GM12878 (cell line): ENCODE measurements around the gene RASAL2. TPM values are rescaled to one million over a fixed set of nuclear protein-coding genes. Genes with fewer than 3 reads are reported as not detected.

Source experiments
- ATAC-seq: fragments of 200-7000 bp; cut with Tn5 transposase; 3 replicates; pipeline ENCODE4 v1.9.1; 2020; ENCODE audit warnings: mild to moderate bottlenecking, moderate library complexity
- BruUV-seq: library from RNA; stranded (reverse); fragments of 400-500 nt; replicated peaks from 2 replicates; lab custom pipeline; 2021; lab: Mats Ljungman, UMichigan
- CTCF ChIA-PET: fragments of 300-600 bp; sonication (Branson Sonifier 250); formaldehyde crosslinking; extraction: SDS; loops from one replicate; lab custom pipeline; 2021; ENCODE audit warnings: inconsistent platforms; lab: Yijun Ruan, JAX
- POLR2A ChIA-PET: fragments of 350-600 bp; formaldehyde crosslinking; extraction: SDS; loops from one replicate; lab custom pipeline; 2021; ENCODE audit warnings: inconsistent platforms; lab: Charles Lee
- RAD21 ChIA-PET: fragments of 300-600 bp; sonication (Branson Sonifier 250); formaldehyde crosslinking; loops from one replicate; lab custom pipeline; 2023; ENCODE audit warnings: antibody characterized with exemption; ENCODE audit not compliant: unreplicated experiment; lab: Charles Lee
- SMC1A ChIA-PET: fragments of 300-600 bp; sonication (Branson Sonifier 250); formaldehyde crosslinking; loops from one replicate; lab custom pipeline; 2023; ENCODE audit not compliant: unreplicated experiment, uncharacterized antibody; lab: Charles Lee
- DNase-seq: peaks from one replicate; pipeline ENCODE4 v3.0.0-alpha.2; 2011; ENCODE audit warnings: low read depth, low spot score
- FAIRE-seq: peaks from 3 replicates; lab custom pipeline; 2011; peaks lifted over from hg19 to GRCh38; lab: Jason Lieb, UNC
- H2AFZ ChIP-seq: 2 replicates; pipeline ENCODE4 v1.6.0; 2011; ENCODE audit warnings: low read depth, low read length, control low read depth; ENCODE audit not compliant: control insufficient read depth
- H3K27ac ChIP-seq: 2 replicates; pipeline ENCODE4 v1.5.1; 2011; ENCODE audit warnings: control low read depth; ENCODE audit not compliant: control insufficient read depth, insufficient read depth
- H3K27me3 ChIP-seq, 2 experiments: replicated peaks in 1 of 2; 2 replicates each; pipeline versions ENCODE4 v1.6.0 to v1.6.1; 2011; ENCODE audit warnings: low read length in 1 of 2; ENCODE audit not compliant: control insufficient read depth in 2 of 2, insufficient read depth in 2 of 2
- H3K36me3 ChIP-seq, 2 experiments: 2 replicates each; pipeline ENCODE4 v1.5.1; 2011; ENCODE audit warnings: low read length in 1 of 2; ENCODE audit not compliant: control insufficient read depth in 2 of 2, insufficient read depth in 2 of 2
- H3K4me1 ChIP-seq: 2 replicates; pipeline ENCODE4 v1.6.1; 2011; ENCODE audit warnings: mild to moderate bottlenecking, low read length, moderate library complexity, mixed read lengths; ENCODE audit not compliant: control insufficient read depth, insufficient read depth
- H3K4me2 ChIP-seq: 2 replicates; pipeline ENCODE4 v1.6.0; 2011; ENCODE audit warnings: control low read depth; ENCODE audit not compliant: control insufficient read depth, insufficient read depth
- H3K4me3 ChIP-seq: fragments of 200-600 bp; sonication (generic); 2 replicates; pipeline ENCODE4 v1.5.1; 2016
- H3K79me2 ChIP-seq: 2 replicates; pipeline ENCODE4 v1.6.0; 2011; ENCODE audit warnings: low read length; ENCODE audit not compliant: control insufficient read depth, insufficient read depth
- H3K9ac ChIP-seq: 2 replicates; pipeline ENCODE4 v1.8.0; 2011; ENCODE audit warnings: low read length, control low read depth, mixed read lengths; ENCODE audit not compliant: control insufficient read depth, insufficient read depth
- H3K9me3 ChIP-seq: replicated peaks from 3 replicates; pipeline ENCODE4 v1.5.1; 2011; ENCODE audit warnings: mild to moderate bottlenecking, low read length; ENCODE audit not compliant: control insufficient read depth, insufficient read depth
- H4K20me1 ChIP-seq: 2 replicates; pipeline ENCODE4 v1.6.0; 2011; ENCODE audit not compliant: control insufficient read depth, insufficient read depth
- BMI1 ChIP-seq: fragments of 450-650 bp; IDR thresholded peaks from 2 replicates; pipeline ENCODE4 v1.6.1; 2016; ENCODE audit warnings: mild to moderate bottlenecking, moderate library complexity, borderline replicate concordance
- BRCA1 ChIP-seq: IDR thresholded peaks from 2 replicates; pipeline ENCODE4 v1.6.1; 2011; ENCODE audit warnings: low read depth, low read length, improper control_type of control experiment
- CBX3 ChIP-seq: fragments of 200-600 bp; sonication (generic); IDR thresholded peaks from 2 replicates; pipeline ENCODE4 v1.6.1; 2016; ENCODE audit warnings: low read depth, borderline replicate concordance
- CHD1 ChIP-seq: IDR thresholded peaks from 2 replicates; pipeline ENCODE4 v1.6.1; 2012; ENCODE audit warnings: low read depth, low read length, improper control_type of control experiment
- HSF1 ChIP-seq: fragments of 150-350 bp; IDR thresholded peaks from 2 replicates; pipeline ENCODE4 v1.6.1; 2014; ENCODE audit warnings: mild to moderate bottlenecking, low read depth, low read length
- MTA3 ChIP-seq: IDR thresholded peaks from 2 replicates; pipeline ENCODE4 v1.6.1; 2012; ENCODE audit warnings: low read length, inconsistent platforms, borderline replicate concordance
- NFYB ChIP-seq: IDR thresholded peaks from 2 replicates; pipeline ENCODE4 v1.6.1; 2011; ENCODE audit warnings: low read depth, mild to moderate bottlenecking, low read length, improper control_type of control experiment, moderate library complexity; ENCODE audit not compliant: insufficient read depth
- NR2C1 ChIP-seq: fragments of 450-650 bp; IDR thresholded peaks from 2 replicates; pipeline ENCODE4 v1.6.1; 2017; ENCODE audit warnings: antibody characterized with exemption, mild to moderate bottlenecking, moderate library complexity
- NRF1 ChIP-seq: conservative IDR thresholded peaks from 2 replicates; pipeline ENCODE4 v1.6.1; 2011; ENCODE audit warnings: mild to moderate bottlenecking, low read depth, low read length, improper control_type of control experiment
- PBX3 ChIP-seq: IDR thresholded peaks from 2 replicates; pipeline ENCODE4 v1.6.1; 2011; ENCODE audit warnings: mild to moderate bottlenecking, low read depth, low read length, moderate library complexity; ENCODE audit not compliant: insufficient replicate concordance
- POLR2AphosphoS5 ChIP-seq: IDR thresholded peaks from 2 replicates; pipeline ENCODE4 v1.6.1; 2011; ENCODE audit warnings: mild to moderate bottlenecking, low read length, inconsistent platforms
- RAD21 ChIP-seq: IDR thresholded peaks from 2 replicates; pipeline ENCODE4 v1.6.1; 2011; ENCODE audit warnings: mild to moderate bottlenecking, low read depth, low read length, moderate library complexity; ENCODE audit not compliant: insufficient read depth
- WGBS: methylation state at CpG from one replicate; pipeline ENCODE4 v1.1.6; 2016; ENCODE audit warnings: low lambda C conversion rate; ENCODE audit not compliant: insufficient replicate concordance, insufficient coverage; ENCODE audit errors: missing lambda C conversion rate; 5-methylcytosine and 5-hydroxymethylcytosine counted together
- in situ Hi-C: fragments of 300-500 bp; cut with MboI; formaldehyde crosslinking; loops from 9 replicates; pipeline ENCODE4 v1.14.3; 2018; ENCODE audit warnings: mixed read lengths
- intact Hi-C: fragments of 100-400 bp; cut with micrococcal nuclease; formaldehyde crosslinking; loops from one replicate; pipeline ENCODE4 v1.14.2; 2022; ENCODE audit not compliant: unreplicated experiment
- polyA plus RNA-seq, 11 experiments: library from polyadenylated mRNA; depleted of rRNA in 4 of 11; unstranded in 6 of 11; stranded (reverse) in 5 of 11; fragments of >200 nt; fragmentation: Nextera tagmentation in 4 of 11; fragmentation: Illumina TruSeq in 1 of 11; extraction: Ambion mirVana in 4 of 11; extraction: Trizol in 1 of 11; gene quantifications; 1 replicate in 1 of 11; 2 replicates in 10 of 11; pipeline versions ENCODE4 v1.2.1 to v1.2.3, GENCODE V29; 2011 to 2016; ENCODE audit warnings: inconsistent platforms in 2 of 11, missing spikeins in 2 of 11, low read depth in 1 of 11
- total RNA-seq, 4 experiments: library from RNA; depleted of rRNA in 3 of 4; stranded (reverse); fragments of >200 nt in 3 of 4; fragmentation: Illumina TruSeq in 1 of 4; extraction: Trizol in 1 of 4; gene quantifications; 2 replicates each; pipeline versions ENCODE4 v1.2.1 to v1.2.3, GENCODE V29; 2013 to 2021
- TF ChIP-seq, protein P1 (sequence below): fragments of 450-650 bp; IDR thresholded peaks from 2 replicates; pipeline ENCODE4 v1.6.1; 2017; ENCODE audit warnings: low read depth, mild to moderate bottlenecking, moderate library complexity
- TF ChIP-seq, protein P2 (sequence below): IDR thresholded peaks from 2 replicates; pipeline ENCODE4 v1.6.1; 2012; ENCODE audit warnings: low read depth, low read length, improper control_type of control experiment
- TF ChIP-seq, protein P3 (sequence below): fragments of 450-650 bp; IDR thresholded peaks from 2 replicates; pipeline ENCODE4 v1.6.1; 2018; ENCODE audit warnings: borderline replicate concordance, mild to moderate bottlenecking; ENCODE audit not compliant: partially characterized antibody

The RASAL2 gene
- total and polyA plus RNA-seq, 10 of the 15 experiments (the other 5 are each of a cell fraction or from before 2014, with no cell fraction given): 0.02 to 6.9 (median 0.17) TPM; not detected in 1

DNA sequence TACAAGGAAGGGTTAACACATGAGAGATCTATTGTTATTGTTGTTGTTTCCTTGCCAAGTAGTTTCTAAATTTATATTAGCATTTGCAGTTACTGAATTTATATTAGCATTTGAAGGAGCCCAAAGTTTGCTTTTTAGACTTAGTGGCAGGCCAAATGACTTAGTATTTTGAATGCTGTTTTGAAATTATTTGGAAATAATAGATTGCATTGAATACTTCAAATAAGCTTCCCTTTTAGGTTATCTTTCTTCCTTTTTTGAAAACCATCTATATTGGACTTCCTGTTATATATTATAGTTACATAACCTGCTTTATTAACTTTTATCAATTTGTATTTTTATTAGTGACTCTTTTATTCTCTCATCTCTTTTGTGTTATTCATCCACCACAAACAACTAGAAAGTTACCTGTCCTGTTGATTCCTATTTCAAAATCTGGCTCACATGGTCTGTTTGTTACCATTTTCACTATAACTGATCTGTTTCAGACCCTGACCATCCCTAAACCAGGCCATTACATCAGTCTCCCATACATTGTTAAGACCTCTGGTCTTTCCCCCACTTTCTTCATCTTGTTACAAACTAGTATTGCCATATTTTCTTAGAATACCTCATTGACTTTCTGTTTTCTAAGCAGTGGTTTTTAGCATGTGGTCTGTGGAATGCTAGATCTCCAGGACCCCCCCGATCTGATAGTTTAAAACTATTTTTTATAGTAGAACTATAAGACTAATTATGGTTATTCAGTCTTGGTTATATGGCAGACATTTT is 185.2 kb downstream of the RASAL2 start:
- Histone ChIP-seq H3K4me3 (no peak overlapping the region), H2AFZ (no peak overlapping the region), H3K79me2 (no peaks in the 10 kb centered on the region), H3K27me3 (no peaks in the 10 kb centered on the region), H3K27ac (no peak overlapping the region), H3K4me2 (no peak overlapping the region), H3K9ac (no peak overlapping the region), H3K9me3 (no peaks in the 10 kb centered on the region), H3K36me3 (no peaks in the 10 kb centered on the region), H4K20me1 (no peaks in the 10 kb centered on the region), H3K4me1 (no peaks in the 10 kb centered on the region)
- ATAC-seq: no peak
- ChIA-PET POLR2A (no interaction called here), CTCF (no interaction called here), SMC1A (no interaction called here), RAD21 (no interaction called here)
- no TSS peak for BruUV-seq
- WGBS: 35% methylated on average over 1 of the region's 1 CpG
- in situ Hi-C loops (no loop called here), intact Hi-C loops (no loop called here)
- no peak for DNase-seq
- no peak for FAIRE-seq
- TF ChIP-seq, protein P1, sequence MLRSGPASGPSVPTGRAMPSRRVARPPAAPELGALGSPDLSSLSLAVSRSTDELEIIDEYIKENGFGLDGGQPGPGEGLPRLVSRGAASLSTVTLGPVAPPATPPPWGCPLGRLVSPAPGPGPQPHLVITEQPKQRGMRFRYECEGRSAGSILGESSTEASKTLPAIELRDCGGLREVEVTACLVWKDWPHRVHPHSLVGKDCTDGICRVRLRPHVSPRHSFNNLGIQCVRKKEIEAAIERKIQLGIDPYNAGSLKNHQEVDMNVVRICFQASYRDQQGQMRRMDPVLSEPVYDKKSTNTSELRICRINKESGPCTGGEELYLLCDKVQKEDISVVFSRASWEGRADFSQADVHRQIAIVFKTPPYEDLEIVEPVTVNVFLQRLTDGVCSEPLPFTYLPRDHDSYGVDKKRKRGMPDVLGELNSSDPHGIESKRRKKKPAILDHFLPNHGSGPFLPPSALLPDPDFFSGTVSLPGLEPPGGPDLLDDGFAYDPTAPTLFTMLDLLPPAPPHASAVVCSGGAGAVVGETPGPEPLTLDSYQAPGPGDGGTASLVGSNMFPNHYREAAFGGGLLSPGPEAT: no peak
- TF ChIP-seq BMI1: no peak
- TF ChIP-seq NR2C1: no peak
- no peak for TF ChIP-seq CBX3
- TF ChIP-seq NFYB: no peak
- TF ChIP-seq, protein P2, sequence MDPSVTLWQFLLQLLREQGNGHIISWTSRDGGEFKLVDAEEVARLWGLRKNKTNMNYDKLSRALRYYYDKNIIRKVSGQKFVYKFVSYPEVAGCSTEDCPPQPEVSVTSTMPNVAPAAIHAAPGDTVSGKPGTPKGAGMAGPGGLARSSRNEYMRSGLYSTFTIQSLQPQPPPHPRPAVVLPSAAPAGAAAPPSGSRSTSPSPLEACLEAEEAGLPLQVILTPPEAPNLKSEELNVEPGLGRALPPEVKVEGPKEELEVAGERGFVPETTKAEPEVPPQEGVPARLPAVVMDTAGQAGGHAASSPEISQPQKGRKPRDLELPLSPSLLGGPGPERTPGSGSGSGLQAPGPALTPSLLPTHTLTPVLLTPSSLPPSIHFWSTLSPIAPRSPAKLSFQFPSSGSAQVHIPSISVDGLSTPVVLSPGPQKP: no peak
- TF ChIP-seq MTA3: no peak
- TF ChIP-seq NRF1: no peak
- no peak for TF ChIP-seq HSF1
- TF ChIP-seq PBX3: no peak
- TF ChIP-seq POLR2AphosphoS5: no peak
- TF ChIP-seq, protein P3, sequence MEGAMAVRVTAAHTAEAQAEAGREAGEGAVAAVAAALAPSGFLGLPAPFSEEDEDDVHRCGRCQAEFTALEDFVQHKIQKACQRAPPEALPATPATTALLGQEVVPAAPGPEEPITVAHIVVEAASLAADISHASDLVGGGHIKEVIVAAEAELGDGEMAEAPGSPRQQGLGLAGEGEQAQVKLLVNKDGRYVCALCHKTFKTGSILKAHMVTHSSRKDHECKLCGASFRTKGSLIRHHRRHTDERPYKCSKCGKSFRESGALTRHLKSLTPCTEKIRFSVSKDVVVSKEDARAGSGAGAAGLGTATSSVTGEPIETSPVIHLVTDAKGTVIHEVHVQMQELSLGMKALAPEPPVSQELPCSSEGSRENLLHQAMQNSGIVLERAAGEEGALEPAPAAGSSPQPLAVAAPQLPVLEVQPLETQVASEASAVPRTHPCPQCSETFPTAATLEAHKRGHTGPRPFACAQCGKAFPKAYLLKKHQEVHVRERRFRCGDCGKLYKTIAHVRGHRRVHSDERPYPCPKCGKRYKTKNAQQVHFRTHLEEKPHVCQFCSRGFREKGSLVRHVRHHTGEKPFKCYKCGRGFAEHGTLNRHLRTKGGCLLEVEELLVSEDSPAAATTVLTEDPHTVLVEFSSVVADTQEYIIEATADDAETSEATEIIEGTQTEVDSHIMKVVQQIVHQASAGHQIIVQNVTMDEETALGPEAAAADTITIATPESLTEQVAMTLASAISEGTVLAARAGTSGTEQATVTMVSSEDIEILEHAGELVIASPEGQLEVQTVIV: no peak
- no peak for TF ChIP-seq RAD21
- no peak for TF ChIP-seq CHD1
- no peak for TF ChIP-seq BRCA1
